HG02763 (cell line): ENCODE results near the gene FBXO5.
"Not testable (repeated sequence)": the region's sequence is repeated elsewhere in the genome, so short reads cannot be mapped to it uniquely, and the experiment has no call there.

Source experiments
- ATAC-seq: cut with Tn5 transposase; IDR thresholded peaks from one replicate; pipeline ENCODE4 v1.9.1; 2021; ENCODE audit warnings: mild to moderate bottlenecking, moderate library complexity; ENCODE audit not compliant: unreplicated experiment

The FBXO5 gene

GRCh38 chr6:152993847-152994246 lies 11.0 kb upstream of the FBXO5 start:
- no peak for ATAC-seq

- ATAC-seq = no peak
These were observed 10.6 kb upstream of the FBXO5 start for GRCh38 chr6:152993431-152993830.

- ATAC-seq = no peak
These were observed 4.1 kb upstream of the FBXO5 start for GRCh38 chr6:152986978-152987377.

- not testable (repeated sequence) for ATAC-seq
These were observed 2.5 kb upstream of the FBXO5 start for GRCh38 chr6:152985300-152985699.

GRCh38 chr6:152984513-152984872 lies 1.7 kb upstream of the FBXO5 start:
- peak; percentile 21 for ATAC-seq

- peak; percentile 0 for ATAC-seq
These were observed 1.0 kb upstream of the FBXO5 start for GRCh38 chr6:152983637-152984512.

GRCh38 chr6:152981989-152982903 lies 595 bp downstream of the FBXO5 start:
- ATAC-seq = no peak

GRCh38 chr6:152981219-152981618 lies 1.6 kb downstream of the FBXO5 start:
- ATAC-seq = no peak

- no peak for ATAC-seq
These were observed 2.2 kb downstream of the FBXO5 start for GRCh38 chr6:152980656-152981055.

GRCh38 chr6:152979116-152979515 lies 3.7 kb downstream of the FBXO5 start:
- no peak for ATAC-seq

GRCh38 chr6:152978058-152978457 lies 4.8 kb downstream of the FBXO5 start:
- no peak for ATAC-seq

- ATAC-seq = no peak
These were observed 5.3 kb downstream of the FBXO5 start for GRCh38 chr6:152977556-152977955.

GRCh38 chr6:152976749-152977148 lies 6.1 kb downstream of the FBXO5 start:
- ATAC-seq = no peak

- no peak for ATAC-seq
These were observed 7.5 kb downstream of the FBXO5 start for GRCh38 chr6:152975204-152975915.

GRCh38 chr6:152973916-152974315 lies 8.9 kb downstream of the FBXO5 start:
- no peak for ATAC-seq

- ATAC-seq = no peak
These were observed 13.0 kb downstream of the FBXO5 start for GRCh38 chr6:152969688-152970418.

GRCh38 chr6:152966168-152966894 lies 16.5 kb downstream of the FBXO5 start:
- not testable (repeated sequence) for ATAC-seq

GRCh38 chr6:152959333-152959732 lies 23.5 kb downstream of the FBXO5 start:
- no peak for ATAC-seq

- no peak for ATAC-seq
These were observed 25.0 kb downstream of the FBXO5 start for GRCh38 chr6:152957796-152958195.

GRCh38 chr6:152954443-152954842 lies 28.4 kb downstream of the FBXO5 start:
- no peak for ATAC-seq
